IMR-90 (cell line): ENCODE data around the gene SDC1. TPM values are rescaled to one million over a fixed set of nuclear protein-coding genes. Genes with fewer than 3 reads are reported as not detected.

Experiments used
- ATAC-seq: fragments of 200-7000 bp; cut with Tn5 transposase; 2 replicates; pipeline ENCODE4 v1.9.1; 2020; ENCODE audit warnings: low read depth, mild to moderate bottlenecking, moderate library complexity
- BruUV-seq: library from RNA; stranded (reverse); fragments of 400-500 nt; replicated peaks from 2 replicates; lab custom pipeline; 2021; lab: Mats Ljungman, UMichigan
- CTCF ChIA-PET: fragments of 300-600 bp; formaldehyde crosslinking; extraction: SDS; loops from one replicate; lab custom pipeline; 2021; ENCODE audit warnings: antibody characterized with exemption; lab: Yijun Ruan, JAX
- POLR2A ChIA-PET: fragments of 300-600 bp; sonication (Branson Sonifier 250); formaldehyde crosslinking; loops from one replicate; lab custom pipeline; 2022; ENCODE audit warnings: antibody characterized with exemption; ENCODE audit not compliant: unreplicated experiment; lab: Charles Lee
- DNase-seq: peaks from one replicate; pipeline ENCODE4 v3.0.0; 2013
- H2AFZ ChIP-seq: replicated peaks from 2 replicates; pipeline ENCODE3; 2013; ENCODE audit warnings: low read length, mild to moderate bottlenecking; ENCODE audit not compliant: poor library complexity
- H2AK5ac ChIP-seq: 2 replicates; pipeline ENCODE4 v1.6.1; 2013; ENCODE audit warnings: low read depth, low read length, inconsistent platforms
- H2AK9ac ChIP-seq: replicated peaks from 2 replicates; pipeline ENCODE3; 2013; ENCODE audit warnings: mild to moderate bottlenecking, low read depth, low read length, moderate library complexity; ENCODE audit not compliant: poor library complexity
- H2BK120ac ChIP-seq: 2 replicates; pipeline ENCODE4 v1.6.1; 2013; ENCODE audit warnings: low read depth, low read length, inconsistent platforms
- H2BK15ac ChIP-seq: 3 replicates; pipeline ENCODE4 v1.6.1; 2013; ENCODE audit warnings: low read depth, low read length, inconsistent platforms
- H2BK20ac ChIP-seq: 2 replicates; pipeline ENCODE4 v1.6.1; 2013; ENCODE audit warnings: low read depth, mild to moderate bottlenecking, inconsistent platforms, low read length, moderate library complexity
- H2BK5ac ChIP-seq: 2 replicates; pipeline ENCODE4 v1.6.1; 2013; ENCODE audit warnings: mild to moderate bottlenecking, low read depth, low read length, inconsistent platforms; ENCODE audit not compliant: poor library complexity, severe bottlenecking
- H3K14ac ChIP-seq: replicated peaks from 2 replicates; pipeline ENCODE4 v1.6.1; 2013; ENCODE audit warnings: low read depth, low read length, inconsistent platforms
- H3K18ac ChIP-seq: 2 replicates; pipeline ENCODE4 v1.6.1; 2013; ENCODE audit warnings: low read depth, low read length, control low read depth
- H3K23ac ChIP-seq: 2 replicates; pipeline ENCODE4 v1.6.1; 2013; ENCODE audit warnings: low read depth, low read length, inconsistent platforms
- H3K27ac ChIP-seq: 2 replicates; pipeline ENCODE4 v1.5.1; 2013; ENCODE audit warnings: mild to moderate bottlenecking, control low read depth, low read length; ENCODE audit not compliant: insufficient read depth
- H3K27me3 ChIP-seq: 2 replicates; pipeline ENCODE4 v1.6.1; 2013; ENCODE audit warnings: low read length; ENCODE audit not compliant: control insufficient read depth, insufficient read depth
- H3K36me3 ChIP-seq: 2 replicates; pipeline ENCODE4 v1.6.1; 2013; ENCODE audit warnings: low read length, mixed read lengths; ENCODE audit not compliant: control insufficient read depth, insufficient read depth
- H3K4ac ChIP-seq: 2 replicates; pipeline ENCODE4 v1.6.1; 2013; ENCODE audit warnings: low read depth, low read length, inconsistent platforms
- H3K4me1 ChIP-seq: 2 replicates; pipeline ENCODE4 v1.6.1; 2013; ENCODE audit warnings: low read length, mixed read lengths; ENCODE audit not compliant: control insufficient read depth, insufficient read depth
- H3K4me2 ChIP-seq: 2 replicates; pipeline ENCODE4 v1.6.1; 2013; ENCODE audit warnings: low read depth, mild to moderate bottlenecking, control low read depth, low read length, moderate library complexity
- H3K4me3 ChIP-seq: 2 replicates; pipeline ENCODE4 v1.5.1; 2013; ENCODE audit warnings: low read depth, mild to moderate bottlenecking, control low read depth, low read length, moderate library complexity; ENCODE audit not compliant: insufficient read depth
- H3K56ac ChIP-seq: 2 replicates; pipeline ENCODE4 v1.6.1; 2013; ENCODE audit warnings: low read length, inconsistent platforms; ENCODE audit not compliant: insufficient read depth; ENCODE audit errors: extremely low read depth
- H3K79me1 ChIP-seq, 2 experiments: 2 replicates each; pipeline ENCODE4 v1.6.1; 2013; ENCODE audit warnings: low read length in 2 of 2, inconsistent platforms in 1 of 2, low read depth in 1 of 2
- H3K9ac ChIP-seq: 2 replicates; pipeline ENCODE4 v1.6.1; 2013; ENCODE audit warnings: low read depth, low read length, control low read depth
- H3K9me1 ChIP-seq: 2 replicates; pipeline ENCODE4 v1.6.1; 2013; ENCODE audit warnings: low read length, inconsistent platforms; ENCODE audit not compliant: insufficient read depth
- H3K9me3 ChIP-seq: 2 replicates; pipeline ENCODE4 v1.6.1; 2013; ENCODE audit warnings: low read length; ENCODE audit not compliant: control insufficient read depth, insufficient read depth
- H4K20me1 ChIP-seq: 2 replicates; pipeline ENCODE4 v1.6.1; 2013; ENCODE audit warnings: low read length, inconsistent platforms; ENCODE audit not compliant: insufficient read depth
- H4K5ac ChIP-seq: 2 replicates; pipeline ENCODE4 v1.6.1; 2013; ENCODE audit warnings: mild to moderate bottlenecking, low read depth, low read length, control low read depth
- H4K8ac ChIP-seq, 2 experiments: 2 replicates each; pipeline ENCODE4 v1.6.1; 2013; ENCODE audit warnings: low read depth in 2 of 2, low read length in 2 of 2, control low read depth in 1 of 2, inconsistent platforms in 1 of 2
- H4K91ac ChIP-seq: 2 replicates; pipeline ENCODE4 v1.6.1; 2013; ENCODE audit warnings: low read depth, low read length, inconsistent platforms; ENCODE audit not compliant: insufficient read depth
- CHD1 ChIP-seq: IDR thresholded peaks from 2 replicates; pipeline ENCODE4 v1.6.1; 2012; ENCODE audit warnings: low read depth, low read length, improper control_type of control experiment
- MAFK ChIP-seq: IDR thresholded peaks from 2 replicates; pipeline ENCODE4 v1.6.1; 2012; ENCODE audit warnings: low read depth, low read length, improper control_type of control experiment
- MAZ ChIP-seq: IDR thresholded peaks from 2 replicates; pipeline ENCODE4 v1.6.1; 2012; ENCODE audit warnings: low read depth, mild to moderate bottlenecking, low read length, improper control_type of control experiment, moderate library complexity, borderline replicate concordance
- MXI1 ChIP-seq: IDR thresholded peaks from 2 replicates; pipeline ENCODE4 v1.6.1; 2012; ENCODE audit warnings: low read depth, mild to moderate bottlenecking, low read length, moderate library complexity, borderline replicate concordance
- NFE2L2 ChIP-seq: fragments of 150-350 bp; IDR thresholded peaks from 2 replicates; pipeline ENCODE4 v1.6.1; 2016; ENCODE audit warnings: low read depth, mild to moderate bottlenecking, low read length
- POLR2A ChIP-seq: IDR thresholded peaks from 2 replicates; pipeline ENCODE4 v1.6.1; 2012; ENCODE audit warnings: mild to moderate bottlenecking, low read depth, low read length
- RAD21 ChIP-seq: IDR thresholded peaks from 2 replicates; pipeline ENCODE4 v1.6.1; 2012; ENCODE audit warnings: low read length, improper control_type of control experiment
- RCOR1 ChIP-seq: IDR thresholded peaks from 2 replicates; pipeline ENCODE4 v1.6.1; 2012; ENCODE audit warnings: mild to moderate bottlenecking, low read length, improper control_type of control experiment; ENCODE audit not compliant: insufficient replicate concordance
- WGBS, 2 experiments: methylation state at CpG; one replicate each; pipeline versions ENCODE4 v1.1.5 to v1.1.7; 2013; ENCODE audit warnings: missing lambda C conversion rate in 2 of 2; ENCODE audit not compliant: insufficient read length in 1 of 2; ENCODE audit errors: extremely low coverage in 2 of 2; 5-methylcytosine and 5-hydroxymethylcytosine counted together
- dilution Hi-C: fragments of 300-500 bp; cut with HindIII; formaldehyde crosslinking; loops from one replicate; pipeline ENCODE4 v1.14.3; 2018; ENCODE audit warnings: low sequenced_read_pairs; ENCODE audit not compliant: unreplicated experiment
- in situ Hi-C: fragments of 300-500 bp; cut with MboI; formaldehyde crosslinking; loops from 3 replicates; pipeline ENCODE4 v1.14.3; 2019; ENCODE audit warnings: low sequenced_read_pairs, inconsistent platforms, mixed read lengths
- intact Hi-C: fragments of 100-400 bp; cut with micrococcal nuclease; formaldehyde crosslinking; loops from 2 replicates; pipeline ENCODE4 v1.10.0; 2022
- polyA plus RNA-seq, 3 experiments: library from polyadenylated mRNA; depleted of rRNA; stranded (reverse); fragments of >200 nt; gene quantifications; 2 replicates each; pipeline ENCODE4 v1.2.3, GENCODE V29; 2012; ENCODE audit warnings: low replicate concordance in 1 of 3
- total RNA-seq: library from RNA; depleted of rRNA; stranded (reverse); fragments of >200 nt; gene quantifications from 2 replicates; pipeline ENCODE4 v1.2.3, GENCODE V29; 2012
- TF ChIP-seq, protein P1 (sequence below): conservative IDR thresholded peaks from 2 replicates; pipeline ENCODE4 v1.5.1; 2012; ENCODE audit warnings: mild to moderate bottlenecking, low read depth, low read length, improper control_type of control experiment
- TF ChIP-seq, protein P2 (sequence below): fragments of 150-350 bp; IDR thresholded peaks from 2 replicates; pipeline ENCODE4 v1.6.1; 2017; ENCODE audit warnings: mild to moderate bottlenecking, antibody characterized with exemption, low read length, low read depth
- TF ChIP-seq, protein P3 (sequence below): fragments of 150-350 bp; IDR thresholded peaks from 2 replicates; pipeline ENCODE4 v1.6.1; 2016; ENCODE audit warnings: low read depth, mild to moderate bottlenecking, low read length, moderate library complexity, borderline replicate concordance

Gene SDC1
- total and polyA plus RNA-seq, 2 of the 4 experiments (the other 2 are of a cell fraction) = 22.0 to 28.3 TPM

DNA sequence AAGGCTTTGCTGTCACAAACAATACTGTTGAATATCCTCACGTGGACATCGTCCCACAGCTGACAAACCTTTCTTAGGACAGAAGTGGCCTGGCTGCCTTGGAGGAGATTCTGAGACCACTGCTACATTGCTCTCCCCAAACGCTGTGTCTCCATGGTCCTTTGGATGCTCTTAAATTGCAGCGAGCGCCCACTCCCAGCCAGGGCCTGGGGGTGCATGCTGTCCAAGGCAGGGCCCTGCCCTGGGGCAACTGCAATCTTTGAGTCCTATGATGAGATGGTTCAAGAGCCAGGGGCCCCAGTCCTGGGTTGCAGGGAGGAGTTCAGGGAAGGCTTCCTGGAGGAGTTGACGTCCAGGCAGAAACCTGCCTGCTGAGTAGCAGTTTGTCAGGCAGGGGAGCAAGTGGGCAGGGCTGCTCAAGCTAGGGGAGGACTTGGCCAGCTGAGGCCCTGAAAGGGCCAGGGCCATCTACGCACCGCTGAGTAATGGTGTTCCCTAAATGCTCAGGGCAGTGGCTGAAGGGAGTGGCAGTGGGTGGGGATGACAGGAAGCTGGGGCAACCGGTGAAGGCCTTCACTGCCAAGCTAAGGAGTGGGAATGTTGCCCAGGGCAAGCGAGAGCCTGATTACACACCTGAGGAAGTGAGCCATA is 10.8 kb upstream of the SDC1 start:
- no peak overlapping the region for H3K9ac ChIP-seq
- no TSS peak for BruUV-seq
- CTCF ChIA-PET = interaction anchor here (0.7 kb wide), 1 partner anchor 1887 kb away, joined by 3 read pairs; no protein-coding TSS in a partner anchor
- no peaks in the 10 kb centered on the region for H3K36me3 ChIP-seq
- H3K27ac ChIP-seq = no peak overlapping the region
- 94% methylated on average over 8 of the region's 10 CpGs; no CpG with 5 or more reads in 1 of the 2 experiments for WGBS, 2 experiments
- no peak overlapping the region for H2AK5ac ChIP-seq
- ATAC-seq = no peak
- no peak overlapping the region for H2BK120ac ChIP-seq
- no peak overlapping the region for H3K18ac ChIP-seq
- in situ Hi-C loops = no loop called here
- no peak overlapping the region for H3K56ac ChIP-seq
- intact Hi-C loops = no loop called here
- no peaks in the 10 kb centered on the region for H3K79me1 ChIP-seq
- no peak overlapping the region for H2BK15ac ChIP-seq
- POLR2A ChIA-PET = no interaction called here
- no peak overlapping the region for H4K5ac ChIP-seq
- H3K4ac ChIP-seq = no peak overlapping the region
- H4K20me1 ChIP-seq = no peaks in the 10 kb centered on the region
- no peak overlapping the region for H3K4me2 ChIP-seq
- no peak overlapping the region for H3K14ac ChIP-seq
- H2BK5ac ChIP-seq = no peak overlapping the region
- no peak overlapping the region for H3K23ac ChIP-seq
- H3K4me1 ChIP-seq = no peaks in the 10 kb centered on the region
- no peak overlapping the region for H3K4me3 ChIP-seq
- no peak overlapping the region for H4K91ac ChIP-seq
- dilution Hi-C loops = no loop called here
- peaks cover 2% of the 10 kb centered on the region; the same call in 1 of the 2 replicates for H3K9me3 ChIP-seq
- H2AK9ac ChIP-seq = no peak overlapping the region
- no peak for DNase-seq
- TF ChIP-seq RCOR1 (no peak), NFE2L2 (no peak), MAZ (no peak), RAD21 (no peak), CHD1 (no peak), MXI1 (no peak), MAFK (no peak), POLR2A (no peak)
- TF ChIP-seq, protein P1, sequence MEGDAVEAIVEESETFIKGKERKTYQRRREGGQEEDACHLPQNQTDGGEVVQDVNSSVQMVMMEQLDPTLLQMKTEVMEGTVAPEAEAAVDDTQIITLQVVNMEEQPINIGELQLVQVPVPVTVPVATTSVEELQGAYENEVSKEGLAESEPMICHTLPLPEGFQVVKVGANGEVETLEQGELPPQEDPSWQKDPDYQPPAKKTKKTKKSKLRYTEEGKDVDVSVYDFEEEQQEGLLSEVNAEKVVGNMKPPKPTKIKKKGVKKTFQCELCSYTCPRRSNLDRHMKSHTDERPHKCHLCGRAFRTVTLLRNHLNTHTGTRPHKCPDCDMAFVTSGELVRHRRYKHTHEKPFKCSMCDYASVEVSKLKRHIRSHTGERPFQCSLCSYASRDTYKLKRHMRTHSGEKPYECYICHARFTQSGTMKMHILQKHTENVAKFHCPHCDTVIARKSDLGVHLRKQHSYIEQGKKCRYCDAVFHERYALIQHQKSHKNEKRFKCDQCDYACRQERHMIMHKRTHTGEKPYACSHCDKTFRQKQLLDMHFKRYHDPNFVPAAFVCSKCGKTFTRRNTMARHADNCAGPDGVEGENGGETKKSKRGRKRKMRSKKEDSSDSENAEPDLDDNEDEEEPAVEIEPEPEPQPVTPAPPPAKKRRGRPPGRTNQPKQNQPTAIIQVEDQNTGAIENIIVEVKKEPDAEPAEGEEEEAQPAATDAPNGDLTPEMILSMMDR = no peak
- TF ChIP-seq, protein P2, sequence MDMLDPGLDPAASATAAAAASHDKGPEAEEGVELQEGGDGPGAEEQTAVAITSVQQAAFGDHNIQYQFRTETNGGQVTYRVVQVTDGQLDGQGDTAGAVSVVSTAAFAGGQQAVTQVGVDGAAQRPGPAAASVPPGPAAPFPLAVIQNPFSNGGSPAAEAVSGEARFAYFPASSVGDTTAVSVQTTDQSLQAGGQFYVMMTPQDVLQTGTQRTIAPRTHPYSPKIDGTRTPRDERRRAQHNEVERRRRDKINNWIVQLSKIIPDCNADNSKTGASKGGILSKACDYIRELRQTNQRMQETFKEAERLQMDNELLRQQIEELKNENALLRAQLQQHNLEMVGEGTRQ = no peak
- TF ChIP-seq, protein P3, sequence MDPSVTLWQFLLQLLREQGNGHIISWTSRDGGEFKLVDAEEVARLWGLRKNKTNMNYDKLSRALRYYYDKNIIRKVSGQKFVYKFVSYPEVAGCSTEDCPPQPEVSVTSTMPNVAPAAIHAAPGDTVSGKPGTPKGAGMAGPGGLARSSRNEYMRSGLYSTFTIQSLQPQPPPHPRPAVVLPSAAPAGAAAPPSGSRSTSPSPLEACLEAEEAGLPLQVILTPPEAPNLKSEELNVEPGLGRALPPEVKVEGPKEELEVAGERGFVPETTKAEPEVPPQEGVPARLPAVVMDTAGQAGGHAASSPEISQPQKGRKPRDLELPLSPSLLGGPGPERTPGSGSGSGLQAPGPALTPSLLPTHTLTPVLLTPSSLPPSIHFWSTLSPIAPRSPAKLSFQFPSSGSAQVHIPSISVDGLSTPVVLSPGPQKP = no peak
- H2BK20ac ChIP-seq = no peak overlapping the region
- no peaks in the 10 kb centered on the region for H3K27me3 ChIP-seq
- H3K9me1 ChIP-seq = peaks cover 6% of the 10 kb centered on the region; the same call in 1 of the 2 replicates
- no peak overlapping the region for H4K8ac ChIP-seq
- H2AFZ ChIP-seq = no peak overlapping the region
